ENCODE data around the gene NUP42. TPM values are rescaled to one million over a fixed set of nuclear protein-coding genes. Genes with fewer than 3 reads are reported as not detected.

NUP42 gene
- total RNA-seq, 1 experiment from 2014 or later = 36.5 TPM

DNA sequence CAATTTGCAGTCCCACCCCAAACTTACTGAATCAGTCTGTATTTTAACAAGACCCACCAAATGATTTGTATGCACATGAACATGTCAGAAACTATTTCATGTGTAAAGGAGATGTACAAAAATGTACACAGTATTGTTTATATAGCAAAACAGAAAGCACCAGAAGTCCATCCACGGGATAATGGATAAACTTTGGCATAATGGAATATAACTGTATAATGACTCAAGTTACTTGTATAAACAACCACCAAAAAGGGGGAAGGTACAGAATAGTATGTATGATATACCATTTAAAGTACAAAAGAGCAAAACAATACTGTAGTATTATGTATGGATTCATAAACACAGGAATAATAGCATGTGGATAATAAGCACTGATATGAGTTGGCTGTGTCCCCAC is 22.4 kb downstream of the NUP42 start:
- Histone ChIP-seq H2BK15ac (ENCODE audit: low read depth, low read length) (no peak overlapping the region), H3T11ph (ENCODE audit: low read length) (no peak overlapping the region), H3K9ac (ENCODE audit: extremely low read depth, insufficient read length, low read length) (no peak overlapping the region), H2AFZ (ENCODE audit: low read length) (no peak overlapping the region), H3K27ac (ENCODE audit: insufficient read length, low read depth, low read length) (no peak overlapping the region), H2AK5ac (ENCODE audit: insufficient read length, low read length) (no peak overlapping the region), H3K23me2 (ENCODE audit: insufficient read length, low read depth, low read length, poor library complexity, severe bottlenecking) (no peaks in the 10 kb centered on the region), H3K23ac (ENCODE audit: insufficient read length, low read depth, low read length) (no peak overlapping the region), H4K91ac (ENCODE audit: insufficient read length, low read depth, low read length) (no peak overlapping the region), H3K4me2 (ENCODE audit: insufficient read depth, insufficient read length, low read length) (no peak overlapping the region), H4K5ac (ENCODE audit: insufficient read length, low read depth, low read length) (no peak overlapping the region), H3K79me1 (ENCODE audit: insufficient read depth, low read depth, low read length, poor library complexity, severe bottlenecking) (no peaks in the 10 kb centered on the region), H4K8ac (replicated peaks; ENCODE audit: insufficient read length, low read depth, low read length) (no peak overlapping the region), H3K9me3 (ENCODE audit: control insufficient read depth, low read depth, low read length) (no peaks in the 10 kb centered on the region), H3K4me1 (ENCODE audit: insufficient read depth, low read length) (no peaks in the 10 kb centered on the region), H2BK12ac (ENCODE audit: insufficient read length, low read depth, low read length) (no peak overlapping the region), H4K20me1 (ENCODE audit: control insufficient read depth, insufficient read depth, insufficient read length) (no peaks in the 10 kb centered on the region), H3K79me2 (ENCODE audit: insufficient read depth, low read length) (no peaks in the 10 kb centered on the region), H2BK5ac (ENCODE audit: insufficient read length, low read length) (no peak overlapping the region), H2BK120ac (ENCODE audit: low read depth, low read length, poor library complexity, severe bottlenecking) (no peak overlapping the region), H3K56ac (ENCODE audit: insufficient read length, low read depth, low read length) (no peak overlapping the region), H3K27me3 (ENCODE audit: insufficient read depth, low read length) (no peaks in the 10 kb centered on the region), H3K18ac (ENCODE audit: insufficient read length, low read depth, low read length) (no peak overlapping the region), H3K14ac (ENCODE audit: insufficient read depth, low read length) (no peak overlapping the region), H2BK20ac (ENCODE audit: low read depth, low read length, poor library complexity, severe bottlenecking) (no peak overlapping the region), H3K4ac (ENCODE audit: low read depth, low read length) (no peak overlapping the region)
- WGBS (ENCODE audit: extremely low coverage, insufficient read length, low lambda C conversion rate) = no CpG with 5 or more reads among the region's 1 CpG
- Mint-ChIP-seq H3K4me3 (no peak overlapping the region), H3K27me3 (ENCODE audit: low read depth) (no peaks in the 10 kb centered on the region), H3K4me1 (no peaks in the 10 kb centered on the region), H3K9me3 (no peaks in the 10 kb centered on the region), H3K36me3 (ENCODE audit: insufficient read depth in 1 of 3, low read depth in 3 of 3) (peaks cover 19 to 32% (median 30%) of the 10 kb centered on the region in 3 experiments; a peak in 6 of 7 replicates), H3K27ac (no peak overlapping the region)
- DNase-seq = no peak
- TF ChIP-seq, protein P1, sequence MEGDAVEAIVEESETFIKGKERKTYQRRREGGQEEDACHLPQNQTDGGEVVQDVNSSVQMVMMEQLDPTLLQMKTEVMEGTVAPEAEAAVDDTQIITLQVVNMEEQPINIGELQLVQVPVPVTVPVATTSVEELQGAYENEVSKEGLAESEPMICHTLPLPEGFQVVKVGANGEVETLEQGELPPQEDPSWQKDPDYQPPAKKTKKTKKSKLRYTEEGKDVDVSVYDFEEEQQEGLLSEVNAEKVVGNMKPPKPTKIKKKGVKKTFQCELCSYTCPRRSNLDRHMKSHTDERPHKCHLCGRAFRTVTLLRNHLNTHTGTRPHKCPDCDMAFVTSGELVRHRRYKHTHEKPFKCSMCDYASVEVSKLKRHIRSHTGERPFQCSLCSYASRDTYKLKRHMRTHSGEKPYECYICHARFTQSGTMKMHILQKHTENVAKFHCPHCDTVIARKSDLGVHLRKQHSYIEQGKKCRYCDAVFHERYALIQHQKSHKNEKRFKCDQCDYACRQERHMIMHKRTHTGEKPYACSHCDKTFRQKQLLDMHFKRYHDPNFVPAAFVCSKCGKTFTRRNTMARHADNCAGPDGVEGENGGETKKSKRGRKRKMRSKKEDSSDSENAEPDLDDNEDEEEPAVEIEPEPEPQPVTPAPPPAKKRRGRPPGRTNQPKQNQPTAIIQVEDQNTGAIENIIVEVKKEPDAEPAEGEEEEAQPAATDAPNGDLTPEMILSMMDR (conservative IDR thresholded peaks at IDR 0.05) = no peak
